DND-41 (cell line): ENCODE measurements around the gene DNAH10.

Experiments used
- EZH2 ChIP-seq: IDR thresholded peaks from 3 replicates; pipeline ENCODE4 v1.6.1; 2012; ENCODE audit warnings: borderline replicate concordance, low read depth, mild to moderate bottlenecking, moderate library complexity, low read length, inconsistent platforms; ENCODE audit not compliant: severe bottlenecking
- TF ChIP-seq, protein P1 (sequence below): IDR thresholded peaks from 2 replicates; pipeline ENCODE4 v1.5.1; 2012; ENCODE audit warnings: borderline replicate concordance, low read length, moderate library complexity, mild to moderate bottlenecking; ENCODE audit not compliant: poor library complexity, severe bottlenecking; ENCODE audit errors: extremely low read depth

DNA sequence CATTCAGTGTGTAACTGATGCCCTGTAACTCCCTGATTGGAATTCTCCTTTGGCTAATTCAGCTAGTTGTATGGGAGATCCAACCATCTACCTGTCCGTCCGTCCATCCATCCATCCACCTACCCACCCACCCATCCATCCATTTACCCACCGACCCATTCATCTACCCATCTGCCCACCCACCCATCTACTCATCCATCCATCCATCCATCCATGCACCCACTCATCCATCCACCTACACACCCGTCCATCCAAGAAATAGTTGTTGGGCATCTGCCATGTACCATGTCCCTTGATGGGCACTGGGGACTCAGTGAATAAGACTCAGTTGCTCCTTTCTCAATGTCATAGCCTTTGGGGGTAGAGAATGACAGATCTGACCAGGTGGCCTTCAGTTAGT is 162.4 kb downstream of the DNAH10 start:
- TF ChIP-seq, protein P1, sequence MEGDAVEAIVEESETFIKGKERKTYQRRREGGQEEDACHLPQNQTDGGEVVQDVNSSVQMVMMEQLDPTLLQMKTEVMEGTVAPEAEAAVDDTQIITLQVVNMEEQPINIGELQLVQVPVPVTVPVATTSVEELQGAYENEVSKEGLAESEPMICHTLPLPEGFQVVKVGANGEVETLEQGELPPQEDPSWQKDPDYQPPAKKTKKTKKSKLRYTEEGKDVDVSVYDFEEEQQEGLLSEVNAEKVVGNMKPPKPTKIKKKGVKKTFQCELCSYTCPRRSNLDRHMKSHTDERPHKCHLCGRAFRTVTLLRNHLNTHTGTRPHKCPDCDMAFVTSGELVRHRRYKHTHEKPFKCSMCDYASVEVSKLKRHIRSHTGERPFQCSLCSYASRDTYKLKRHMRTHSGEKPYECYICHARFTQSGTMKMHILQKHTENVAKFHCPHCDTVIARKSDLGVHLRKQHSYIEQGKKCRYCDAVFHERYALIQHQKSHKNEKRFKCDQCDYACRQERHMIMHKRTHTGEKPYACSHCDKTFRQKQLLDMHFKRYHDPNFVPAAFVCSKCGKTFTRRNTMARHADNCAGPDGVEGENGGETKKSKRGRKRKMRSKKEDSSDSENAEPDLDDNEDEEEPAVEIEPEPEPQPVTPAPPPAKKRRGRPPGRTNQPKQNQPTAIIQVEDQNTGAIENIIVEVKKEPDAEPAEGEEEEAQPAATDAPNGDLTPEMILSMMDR = no peak
- no peak for TF ChIP-seq EZH2
